Neuronal stem cell (in vitro differentiated cells): ENCODE measurements around the gene REX1BD.

Experiments used
- DNase-seq: peaks from one replicate; pipeline ENCODE4 v3.0.0-alpha.2; 2013; ENCODE audit warnings: low spot score
- H2AFZ ChIP-seq: one replicate; pipeline ENCODE4 v1.6.1; 2013; ENCODE audit warnings: mild to moderate bottlenecking, low read length, inconsistent platforms
- H2AK5ac ChIP-seq: 2 replicates; pipeline ENCODE4 v1.6.1; 2013; ENCODE audit warnings: low read depth, mild to moderate bottlenecking, inconsistent platforms, low read length, moderate library complexity, mixed read lengths
- H2BK120ac ChIP-seq: 2 replicates; pipeline ENCODE4 v1.6.1; 2013; ENCODE audit warnings: low read depth, mild to moderate bottlenecking, inconsistent platforms, low read length, moderate library complexity, mixed read lengths
- H2BK12ac ChIP-seq: one replicate; pipeline ENCODE4 v1.6.1; 2013; ENCODE audit warnings: low read length, inconsistent platforms
- H2BK15ac ChIP-seq: 2 replicates; pipeline ENCODE4 v1.6.1; 2013; ENCODE audit warnings: mild to moderate bottlenecking, low read length, inconsistent platforms, mixed read lengths
- H2BK5ac ChIP-seq: one replicate; pipeline ENCODE4 v1.6.1; 2013; ENCODE audit warnings: inconsistent platforms, mild to moderate bottlenecking, low read length, moderate library complexity
- H3K14ac ChIP-seq: one replicate; pipeline ENCODE4 v1.6.1; 2013; ENCODE audit warnings: low read length, inconsistent platforms
- H3K18ac ChIP-seq: 2 replicates; pipeline ENCODE4 v1.6.1; 2013; ENCODE audit warnings: low read length, inconsistent platforms
- H3K23ac ChIP-seq: 2 replicates; pipeline ENCODE4 v1.6.1; 2013; ENCODE audit warnings: low read depth, mild to moderate bottlenecking, mixed read lengths, low read length, inconsistent platforms; ENCODE audit not compliant: poor library complexity
- H3K27ac ChIP-seq: replicated peaks from 3 replicates; pipeline ENCODE4 v1.5.1; 2013; ENCODE audit warnings: low read length, inconsistent platforms
- H3K27me3 ChIP-seq, 3 experiments: 2 replicates each; pipeline ENCODE4 v1.6.1; 2013; ENCODE audit warnings: low read length in 3 of 3, mild to moderate bottlenecking in 2 of 3, inconsistent platforms in 1 of 3, low read depth in 1 of 3, mixed read lengths in 1 of 3, moderate library complexity in 1 of 3; ENCODE audit not compliant: control insufficient read depth in 3 of 3, insufficient read depth in 3 of 3
- H3K36me3 ChIP-seq, 2 donors: replicated peaks in 1 of 2; 2 replicates each; pipeline ENCODE4 v1.6.1; 2013; ENCODE audit warnings: low read length in 2 of 2; ENCODE audit not compliant: control insufficient read depth in 2 of 2, insufficient read depth in 2 of 2
- H3K4ac ChIP-seq: 2 replicates; pipeline ENCODE4 v1.6.1; 2013; ENCODE audit warnings: inconsistent platforms, mild to moderate bottlenecking, low read length, moderate library complexity
- H3K4me1 ChIP-seq, 2 donors: 1 replicate in 1 of 2; 2 replicates in 1 of 2; pipeline ENCODE4 v1.6.1; 2013; ENCODE audit warnings: low read length in 2 of 2, low read depth in 1 of 2; ENCODE audit not compliant: control insufficient read depth in 2 of 2, insufficient read depth in 1 of 2
- H3K4me2 ChIP-seq: one replicate; pipeline ENCODE4 v1.6.1; 2013; ENCODE audit warnings: mild to moderate bottlenecking, low read length, inconsistent platforms; ENCODE audit not compliant: insufficient read depth, poor library complexity, severe bottlenecking
- H3K4me3 ChIP-seq, 2 donors: 2 replicates each; pipeline ENCODE4 v1.5.1; 2013; ENCODE audit warnings: low read length in 2 of 2, mild to moderate bottlenecking in 2 of 2, inconsistent platforms in 1 of 2, moderate library complexity in 1 of 2
- H3K79me1 ChIP-seq: one replicate; pipeline ENCODE4 v1.6.1; 2013; ENCODE audit warnings: low read depth, mild to moderate bottlenecking, inconsistent platforms, low read length, moderate library complexity
- H3K9ac ChIP-seq: one replicate; pipeline ENCODE4 v1.6.1; 2013; ENCODE audit warnings: mild to moderate bottlenecking, low read depth, low read length, inconsistent platforms; ENCODE audit not compliant: poor library complexity
- H3K9me3 ChIP-seq, 2 donors: replicated peaks in 1 of 2; 2 replicates each; pipeline versions ENCODE3 to v1.6.1; 2013; ENCODE audit warnings: low read length in 2 of 2, mild to moderate bottlenecking in 2 of 2, inconsistent platforms in 1 of 2, low read depth in 1 of 2, mixed read lengths in 1 of 2, moderate library complexity in 1 of 2; ENCODE audit not compliant: control insufficient read depth in 2 of 2, insufficient read depth in 1 of 2
- H4K8ac ChIP-seq: one replicate; pipeline ENCODE4 v1.6.1; 2013; ENCODE audit warnings: low read depth, mild to moderate bottlenecking, inconsistent platforms, low read length, moderate library complexity
- H4K91ac ChIP-seq: one replicate; pipeline ENCODE4 v1.6.1; 2013; ENCODE audit warnings: low read length, low read depth, mild to moderate bottlenecking, inconsistent platforms; ENCODE audit not compliant: poor library complexity
- WGBS, 2 donors: extraction: QIAGEN DNeasy Blood & Tissue Kit; methylation state at CpG; one replicate each; pipeline ENCODE4 v1.1.7; 2013; ENCODE audit warnings: missing lambda C conversion rate in 2 of 2, mixed read lengths in 1 of 2; ENCODE audit not compliant: insufficient read length in 2 of 2, insufficient replicate concordance in 1 of 2; ENCODE audit errors: extremely low coverage in 2 of 2; 5-methylcytosine and 5-hydroxymethylcytosine counted together

Gene REX1BD

DNA sequence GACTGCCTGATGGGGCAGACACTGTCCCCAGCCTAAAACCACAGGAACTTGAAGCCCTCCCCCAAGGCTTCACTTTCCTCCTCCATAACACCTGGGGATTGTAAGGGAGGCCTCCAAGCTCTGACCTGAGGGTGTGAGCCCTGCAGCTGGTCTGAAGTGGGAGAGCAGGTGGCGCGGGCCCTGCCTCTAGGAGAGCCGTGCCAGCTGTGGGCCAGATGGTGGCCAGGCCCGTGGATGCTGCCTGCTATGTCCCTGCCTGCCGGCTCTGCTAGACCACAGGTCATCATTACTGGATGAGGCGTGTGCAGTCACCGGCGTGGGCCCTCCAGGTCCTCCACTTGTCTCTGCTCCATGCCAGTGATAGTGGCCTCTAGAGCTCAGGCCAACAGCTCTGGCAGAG lies 44.7 kb downstream of the REX1BD start:
- Histone ChIP-seq H4K91ac (no peak overlapping the region), H3K36me3 (no peaks in the 10 kb centered on the region), H3K4me1 (peaks cover 15 to 32% of the 10 kb centered on the region in 2 donors), H2BK15ac (peak overlapping the region; percentile 85), H3K9me3 (no peaks in the 10 kb centered on the region), H3K9ac (no peak overlapping the region), H3K4ac (no peak overlapping the region), H3K27me3 (peaks cover 0 to 9% (median 0%) of the 10 kb centered on the region in 3 experiments), H2AK5ac (peak overlapping the region; percentile 60), H4K8ac (no peak overlapping the region), H2BK12ac (peak overlapping the region; percentile 7), H2BK5ac (peak overlapping the region; percentile 60), H3K79me1 (peaks cover 7% of the 10 kb centered on the region), H3K18ac (no peak overlapping the region), H3K14ac (no peak overlapping the region), H3K23ac (peak overlapping the region; percentile 16), H3K4me2 (no peak overlapping the region), H2BK120ac (no peak overlapping the region), H3K4me3 (peak overlapping the region in 1 of 2 donors; percentile 62), H3K27ac (no peak overlapping the region), H2AFZ (no peak overlapping the region)
- WGBS, 2 donors: no CpG with 5 or more reads among the region's 8 CpGs
- DNase-seq: no peak

DNA sequence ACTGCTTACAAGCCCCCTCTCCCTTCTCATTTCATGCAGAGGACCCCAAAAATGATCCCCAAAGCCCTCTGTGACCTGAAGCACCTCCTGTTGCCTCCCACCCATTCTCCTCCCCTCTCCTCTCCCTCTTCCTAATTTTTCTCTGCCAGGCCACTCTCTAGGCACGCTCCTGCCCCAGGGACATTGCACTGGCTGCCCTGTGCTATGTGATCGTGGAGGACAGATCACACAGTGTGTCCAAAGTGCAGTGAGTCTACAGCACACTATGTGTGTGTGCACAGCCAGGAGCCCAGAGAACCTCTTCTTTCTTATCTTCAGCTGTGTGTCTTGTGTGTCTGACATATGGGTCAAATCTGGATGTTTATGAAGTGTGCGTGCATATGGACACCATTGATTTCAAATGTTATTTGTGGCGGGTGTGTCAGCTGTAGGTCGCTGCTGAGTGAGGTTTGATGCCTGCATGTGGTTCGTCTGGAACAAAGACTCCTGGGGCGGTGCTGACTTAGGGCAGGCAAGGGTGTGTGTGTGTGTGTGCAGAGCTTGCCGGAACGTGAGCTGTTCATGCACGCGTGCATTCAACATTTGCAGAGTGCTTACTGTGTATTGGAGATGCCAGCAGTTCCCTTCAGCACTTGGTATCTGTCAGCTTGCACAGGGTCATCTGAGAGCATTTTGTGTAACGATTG lies 46.2 kb downstream of the REX1BD start:
- Histone ChIP-seq H2BK120ac (no peak overlapping the region), H3K14ac (no peak overlapping the region), H3K23ac (no peak overlapping the region), H2BK15ac (no peak overlapping the region), H2BK5ac (no peak overlapping the region), H3K27ac (no peak overlapping the region), H3K79me1 (peaks cover 9% of the 10 kb centered on the region), H4K8ac (no peak overlapping the region), H3K9ac (no peak overlapping the region), H3K36me3 (no peaks in the 10 kb centered on the region), H3K4me1 (peaks cover 7 to 22% of the 10 kb centered on the region in 2 donors), H4K91ac (no peak overlapping the region), H2BK12ac (no peak overlapping the region), H2AFZ (peak overlapping the region; percentile 71), H3K4ac (no peak overlapping the region), H3K4me3 (peak overlapping the region in 1 of 2 donors; percentile 7), H2AK5ac (no peak overlapping the region), H3K27me3 (peaks cover 0 to 9% (median 0%) of the 10 kb centered on the region in 3 experiments), H3K18ac (peak overlapping the region; percentile 7), H3K9me3 (no peaks in the 10 kb centered on the region), H3K4me2 (no peak overlapping the region)
- DNase-seq: no peak
- no CpG with 5 or more reads among the region's 12 CpGs for WGBS, 2 donors

DNA sequence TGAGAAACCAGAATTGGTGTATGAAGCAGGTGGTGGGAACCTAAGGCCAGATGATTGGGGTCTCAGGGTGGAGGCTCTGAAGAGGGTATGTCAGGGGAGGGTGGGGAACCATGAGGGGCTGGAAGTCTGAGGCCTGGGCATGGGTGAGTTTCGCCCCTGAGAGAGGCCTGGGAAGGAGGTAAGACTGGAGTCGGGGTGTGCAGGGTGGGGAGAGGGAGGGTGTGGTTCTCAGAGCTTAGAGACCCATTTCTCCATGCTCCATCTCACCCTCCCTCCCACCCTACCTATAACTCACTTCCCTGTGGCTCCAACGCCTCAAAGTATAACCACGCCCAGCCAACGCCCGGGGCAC lies 47.2 kb downstream of the REX1BD start:
- H3K4me3 ChIP-seq: peak overlapping the region in 1 of 2 donors; percentile 96
- no peak overlapping the region for H3K27ac ChIP-seq
- H2AK5ac ChIP-seq: peak overlapping the region; percentile 37
- no peak overlapping the region for H3K23ac ChIP-seq
- no peak overlapping the region for H3K9ac ChIP-seq
- H3K27me3 ChIP-seq: peaks cover 0 to 9% (median 0%) of the 10 kb centered on the region in 3 experiments
- peak overlapping the region; percentile 11 for H3K4me2 ChIP-seq
- H2BK120ac ChIP-seq: no peak overlapping the region
- DNase-seq: no peak
- H2BK5ac ChIP-seq: peak overlapping the region; percentile 24
- peaks cover 9% of the 10 kb centered on the region for H3K79me1 ChIP-seq
- H2AFZ ChIP-seq: peak overlapping the region; percentile 87
- H3K18ac ChIP-seq: no peak overlapping the region
- peaks cover 7 to 22% of the 10 kb centered on the region in 2 donors for H3K4me1 ChIP-seq
- H3K14ac ChIP-seq: no peak overlapping the region
- no CpG with 5 or more reads among the region's 6 CpGs for WGBS, 2 donors
- no peak overlapping the region for H3K4ac ChIP-seq
- no peaks in the 10 kb centered on the region for H3K9me3 ChIP-seq
- peak overlapping the region; percentile 67 for H2BK15ac ChIP-seq
- H3K36me3 ChIP-seq: peaks cover 0 to 6% of the 10 kb centered on the region in 2 donors
- H2BK12ac ChIP-seq: no peak overlapping the region
- H4K8ac ChIP-seq: no peak overlapping the region
- no peak overlapping the region for H4K91ac ChIP-seq

- H3K9ac ChIP-seq: peak overlapping the region; percentile 84
- WGBS, 2 donors: no CpG with 5 or more reads among the region's 44 CpGs
- H2AFZ ChIP-seq: peak overlapping the region; percentile 87
- H3K4ac ChIP-seq: no peak overlapping the region
- peaks cover 0 to 8% of the 10 kb centered on the region in 2 donors for H3K36me3 ChIP-seq
- peak overlapping the region; percentile 93 for H3K18ac ChIP-seq
- DNase-seq: peak; percentile 98
- peaks cover 7 to 22% of the 10 kb centered on the region in 2 donors for H3K4me1 ChIP-seq
- no peak overlapping the region for H2AK5ac ChIP-seq
- peak overlapping the region; percentile 73 for H2BK12ac ChIP-seq
- H3K79me1 ChIP-seq: peaks cover 9% of the 10 kb centered on the region
- H3K4me3 ChIP-seq: peak overlapping the region; percentile 86 to 96
- H2BK15ac ChIP-seq: no peak overlapping the region
- peaks cover 0 to 9% (median 0%) of the 10 kb centered on the region in 3 experiments for H3K27me3 ChIP-seq
- H3K4me2 ChIP-seq: peak overlapping the region; percentile 99
- H3K23ac ChIP-seq: peak overlapping the region; percentile 80
- H4K91ac ChIP-seq: no peak overlapping the region
- H3K27ac ChIP-seq: peak overlapping the region; percentile 58
- H2BK120ac ChIP-seq: no peak overlapping the region
- H3K14ac ChIP-seq: no peak overlapping the region
- H3K9me3 ChIP-seq: no peaks in the 10 kb centered on the region
- no peak overlapping the region for H4K8ac ChIP-seq
- H2BK5ac ChIP-seq: peak overlapping the region; percentile 24
Measured at GRCh38 chr19:18636183-18636968, 47.8 kb downstream of the REX1BD start.
